Islet of Langerhans (tissue), 1 donor: ENCODE data around the gene CFI.

Experiments
- FAIRE-seq: peaks from one replicate; lab custom pipeline; 2011; peaks lifted over from hg19 to GRCh38; lab: Jason Lieb, UNC

The CFI gene

DNA sequence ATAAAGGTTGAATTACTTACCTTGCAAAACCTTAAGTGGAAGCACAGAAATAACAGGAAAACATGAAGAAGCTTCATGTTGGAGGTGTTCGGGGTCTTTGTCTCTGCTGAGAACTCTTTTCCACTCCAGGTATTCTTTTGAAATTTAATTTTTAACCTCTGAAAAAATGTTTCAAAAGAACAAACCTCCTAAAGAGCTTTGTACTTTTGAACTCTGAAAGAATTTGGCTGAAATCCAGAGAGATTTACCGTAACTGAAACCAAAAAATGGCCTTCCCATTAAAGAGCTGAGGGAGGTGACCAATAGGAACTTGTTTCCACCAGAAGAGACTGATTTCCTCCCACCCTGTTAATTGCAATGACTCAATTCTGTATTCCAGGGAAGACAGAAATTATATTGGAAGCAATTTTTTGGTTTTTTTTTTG is at the start of gene CFI:
TSS of gene CFI (minus strand) at position 105 of the 425 bp plus-strand sequence. CDS start at position 77, 28 bp downstream.
- peak; percentile 89 for FAIRE-seq

DNA sequence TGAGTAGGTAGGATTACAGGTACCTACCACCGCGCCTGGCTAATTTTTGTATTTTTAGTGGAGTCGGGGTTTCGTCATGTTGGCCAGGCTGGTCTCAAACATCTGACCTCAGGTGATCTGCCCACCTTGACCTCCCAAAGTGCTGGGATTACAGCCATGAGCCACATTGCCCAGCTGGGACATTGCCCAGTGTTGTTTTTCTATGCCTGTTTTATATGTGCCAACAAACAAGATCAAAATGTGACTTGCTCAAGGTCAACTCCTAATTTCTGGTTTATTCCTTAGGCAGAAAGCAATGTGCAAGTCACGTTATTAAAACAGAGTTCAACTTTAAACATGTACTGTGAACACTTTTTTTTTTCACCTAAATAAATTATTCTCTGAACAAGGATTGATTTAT is 48.8 kb upstream of the CFI start:
- FAIRE-seq: no peak

DNA sequence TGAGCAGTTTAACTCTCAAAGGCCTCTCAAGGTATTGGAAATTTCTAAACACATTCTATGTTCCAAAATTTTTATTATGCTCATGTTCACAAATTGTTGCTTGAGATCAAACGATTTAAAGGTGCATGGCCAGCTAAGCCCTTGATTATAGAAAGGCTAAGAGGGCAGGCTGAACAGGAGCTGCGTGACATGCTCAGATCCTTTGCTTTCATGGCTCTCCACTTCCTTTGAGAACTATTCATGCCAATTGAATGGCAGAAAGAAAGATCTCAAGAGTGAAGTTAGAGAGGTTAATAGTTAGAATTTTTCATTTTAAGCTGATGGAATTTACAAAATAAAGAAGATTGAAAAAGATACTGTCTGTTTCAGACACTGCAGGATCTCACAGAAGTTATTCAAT is 46.7 kb upstream of the CFI start:
- FAIRE-seq: no peak

DNA sequence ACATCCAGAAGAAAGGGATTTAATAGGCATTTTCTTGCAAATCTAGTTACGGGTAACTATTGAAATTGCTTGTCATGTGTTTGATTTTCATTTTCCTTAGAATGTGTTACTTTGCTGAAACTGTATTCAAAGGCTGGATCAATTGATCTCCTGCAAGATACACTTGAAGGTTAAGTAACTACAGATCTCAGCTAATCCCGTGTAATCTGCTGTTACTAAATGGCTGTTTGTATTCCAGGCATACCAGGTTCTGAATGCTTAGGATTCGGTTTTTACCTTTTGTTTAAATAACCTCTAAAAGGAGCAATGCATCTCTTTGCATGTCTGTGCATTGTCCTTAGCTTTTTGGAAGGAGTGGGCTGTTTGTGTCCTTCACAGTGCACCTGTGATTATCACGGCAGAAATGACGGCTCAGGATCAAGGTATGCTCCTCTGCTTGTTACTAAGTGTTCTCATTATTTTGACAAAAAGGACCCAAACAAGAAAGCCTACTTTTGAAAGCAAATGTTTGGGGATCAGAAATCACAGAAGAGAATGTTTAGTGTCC is 46.2 kb upstream of the CFI start, which contains the start of gene LRIT3:
TSS of gene LRIT3 (plus strand) at position 212 of the 547 bp plus-strand sequence. CDS start at position 307, 95 bp downstream.
- no peak for FAIRE-seq

DNA sequence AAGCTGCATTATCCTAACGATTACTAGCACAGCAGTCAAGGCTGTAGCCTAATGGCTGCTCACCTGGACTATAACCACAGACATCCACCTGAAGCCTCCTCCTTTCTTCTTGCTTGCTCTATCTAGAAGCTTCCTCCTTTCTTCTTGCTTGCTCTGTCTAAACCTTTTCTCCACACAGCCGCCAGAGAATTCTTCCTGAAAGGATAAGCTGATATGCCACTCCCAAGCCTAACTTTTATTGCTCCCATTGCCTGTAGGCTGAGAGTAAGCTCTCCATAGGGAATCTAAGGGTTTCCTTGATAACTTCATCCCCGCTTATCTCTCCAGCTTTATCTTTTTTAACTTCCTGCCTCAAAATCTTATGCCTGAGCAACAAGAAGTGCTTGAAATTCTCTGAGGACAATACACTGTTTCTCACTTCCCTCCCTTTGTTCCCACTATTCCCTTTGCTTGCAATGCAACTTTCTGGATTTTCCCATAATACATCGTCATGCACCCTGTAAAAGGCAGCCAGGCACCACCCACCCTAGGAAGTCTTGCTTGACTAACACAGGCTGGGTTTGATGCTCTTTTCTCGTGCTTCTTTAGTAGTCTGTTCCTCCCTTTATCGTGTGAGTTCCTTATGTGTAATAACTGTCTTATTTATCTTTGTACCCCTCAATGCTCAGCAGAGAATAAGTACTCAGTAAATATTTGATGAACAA is 44.7 kb upstream of the CFI start:
- FAIRE-seq: no peak

DNA sequence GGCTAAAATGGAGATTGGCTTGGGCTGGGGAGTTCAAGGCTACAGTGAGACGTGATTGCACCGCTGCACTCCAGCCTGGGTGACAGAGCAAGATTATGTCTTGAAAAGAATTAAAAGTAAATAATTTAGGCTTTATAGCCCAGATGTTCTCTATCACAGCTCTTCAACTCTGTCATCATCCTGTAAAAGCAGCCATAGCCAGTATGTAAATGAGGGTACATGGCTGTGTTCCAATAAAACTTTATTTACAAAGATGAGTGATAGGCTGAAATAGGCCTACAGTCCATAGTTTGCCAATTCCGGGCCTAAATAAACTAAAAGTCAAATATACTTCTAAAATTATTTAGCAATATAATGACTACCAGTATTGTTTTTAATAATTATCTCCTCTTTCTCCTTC is 35.2 kb upstream of the CFI start:
- FAIRE-seq: no peak

DNA sequence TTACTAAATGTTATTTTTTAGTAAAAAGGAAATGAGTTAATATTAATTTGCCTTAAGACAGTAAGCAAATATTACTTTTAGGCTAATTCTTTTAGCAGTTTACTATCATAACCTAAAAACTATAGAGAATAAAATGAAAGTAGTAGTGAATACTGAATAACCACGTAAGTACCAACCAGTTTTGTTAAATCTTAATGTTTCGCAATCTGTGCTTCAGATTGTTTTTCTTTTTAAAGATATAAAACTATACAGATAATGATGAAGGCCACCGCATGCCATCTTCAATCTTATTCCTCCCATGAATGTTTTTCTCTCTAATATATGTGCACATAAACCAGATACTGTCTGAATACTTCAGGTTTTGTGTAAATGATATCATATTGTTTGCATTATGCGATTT is 32.0 kb upstream of the CFI start:
- no peak for FAIRE-seq

DNA sequence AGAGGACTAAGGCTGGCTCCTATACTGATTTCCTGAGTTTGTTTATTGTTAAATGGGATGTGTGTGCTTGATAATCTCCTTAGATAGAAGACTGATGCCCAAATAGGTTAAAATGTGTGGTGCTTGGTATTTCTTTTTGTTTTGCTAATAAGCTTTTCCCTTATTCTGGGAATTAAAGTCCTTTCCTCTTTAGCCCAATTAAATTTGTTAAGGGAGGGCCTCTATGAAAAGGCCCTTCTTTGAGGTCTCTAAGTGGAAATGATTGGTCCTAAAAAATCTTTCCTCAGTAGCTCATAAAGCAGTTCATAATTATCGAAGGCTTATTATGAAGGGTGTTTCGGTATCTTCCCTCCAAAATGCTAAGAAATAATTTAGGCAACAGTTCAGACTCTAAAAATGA is 25.9 kb upstream of the CFI start, which contains the start of gene RRH:
TSS of gene RRH (plus strand) at position 301 of the 400 bp plus-strand sequence. CDS start at position 357, 56 bp downstream.
- FAIRE-seq: no peak

DNA sequence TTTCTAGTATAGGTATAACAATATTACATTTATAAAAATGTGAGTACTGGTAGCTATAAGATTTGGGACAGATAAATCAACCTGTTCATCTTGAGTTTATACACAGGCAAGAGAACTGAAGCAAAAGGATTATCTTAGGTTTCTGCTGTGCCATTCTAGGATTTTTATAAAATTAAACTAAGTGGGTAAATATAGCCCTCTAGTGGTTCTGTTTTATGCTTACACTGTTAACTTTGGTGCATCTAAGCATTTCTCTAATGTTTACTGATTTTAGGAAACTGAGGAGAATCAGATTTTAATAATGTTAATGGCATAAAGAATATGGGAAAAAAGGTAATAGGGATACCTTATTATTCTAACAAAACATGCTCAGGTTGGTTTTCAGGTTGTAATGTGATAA is 24.9 kb upstream of the CFI start:
- peak; percentile 92 for FAIRE-seq

DNA sequence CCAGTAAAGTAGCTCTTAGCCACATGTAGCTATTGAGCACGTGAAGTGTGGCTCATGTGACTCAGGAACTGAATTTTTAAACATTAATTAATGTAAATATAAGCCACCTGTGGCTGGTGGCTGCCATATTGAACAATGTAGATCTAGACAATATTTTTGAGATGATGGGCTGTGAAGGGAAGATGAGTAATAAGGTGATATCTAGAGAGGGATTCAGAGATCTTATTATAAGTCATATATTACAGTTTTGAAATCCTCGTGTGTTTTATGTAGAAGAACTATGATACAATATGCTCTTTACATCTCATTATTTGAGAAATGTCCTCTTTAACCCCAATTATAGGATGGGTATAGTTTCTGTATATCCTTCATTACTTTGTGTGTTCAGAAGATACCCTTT is 19.4 kb upstream of the CFI start:
- no peak for FAIRE-seq

DNA sequence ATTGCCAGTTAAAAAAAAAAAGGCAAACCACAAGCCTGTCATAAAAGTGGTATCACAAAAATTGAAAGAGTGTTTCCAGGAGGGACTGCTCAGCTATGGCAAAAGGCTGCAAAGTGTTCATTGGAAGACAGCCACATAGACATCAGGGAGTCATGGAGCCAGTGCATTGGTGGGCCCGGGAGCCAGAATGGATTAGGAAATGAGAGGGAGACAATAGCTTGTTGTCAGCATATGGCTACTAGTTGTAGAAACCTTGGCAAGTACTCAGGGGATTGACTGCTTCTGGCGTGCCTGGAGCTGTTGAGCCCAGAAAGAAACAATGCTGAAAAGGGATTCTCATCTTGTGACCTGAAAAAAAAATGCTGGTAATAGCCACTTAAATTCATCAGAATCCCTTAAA is 18.8 kb upstream of the CFI start:
- FAIRE-seq: no peak

DNA sequence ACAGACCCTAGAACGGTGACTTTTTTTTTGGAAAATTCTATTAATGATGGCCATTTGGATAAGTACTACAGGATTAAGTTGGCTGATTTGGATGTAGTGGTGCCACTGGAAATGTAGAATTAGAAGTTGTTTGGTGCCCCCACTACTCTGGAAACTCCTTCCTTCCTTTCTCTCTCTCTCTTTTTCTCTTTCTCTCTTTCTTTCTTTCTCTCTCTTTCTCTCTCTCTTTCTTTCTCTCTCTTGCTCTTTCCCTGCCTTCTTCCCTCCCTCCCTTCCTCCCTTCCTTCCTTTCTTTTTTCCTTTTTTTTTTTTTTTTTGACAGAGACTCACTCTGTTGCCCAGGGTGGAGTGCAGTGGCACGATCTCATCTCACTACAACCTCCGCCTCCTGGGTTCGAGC is 16.5 kb upstream of the CFI start:
- no peak for FAIRE-seq

DNA sequence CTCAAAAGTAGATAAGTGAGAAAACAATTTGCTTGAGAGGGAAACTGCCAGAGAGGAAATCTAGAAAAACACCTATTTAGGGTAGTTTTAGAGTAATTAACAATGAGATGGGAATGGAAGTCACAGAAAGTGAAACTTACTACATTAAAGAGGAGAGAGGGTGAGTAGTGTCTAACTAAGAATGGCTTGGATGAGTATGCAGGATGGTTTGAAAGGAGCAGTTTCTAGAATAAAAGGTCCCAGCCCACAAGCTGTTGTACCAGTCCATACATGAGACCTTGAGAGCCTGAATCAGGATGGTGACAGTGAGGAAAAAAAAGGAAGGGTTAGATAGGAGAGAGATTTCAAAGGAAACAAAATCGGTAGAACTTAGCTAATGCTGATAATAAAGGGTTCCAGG is 15.1 kb upstream of the CFI start:
- no peak for FAIRE-seq

DNA sequence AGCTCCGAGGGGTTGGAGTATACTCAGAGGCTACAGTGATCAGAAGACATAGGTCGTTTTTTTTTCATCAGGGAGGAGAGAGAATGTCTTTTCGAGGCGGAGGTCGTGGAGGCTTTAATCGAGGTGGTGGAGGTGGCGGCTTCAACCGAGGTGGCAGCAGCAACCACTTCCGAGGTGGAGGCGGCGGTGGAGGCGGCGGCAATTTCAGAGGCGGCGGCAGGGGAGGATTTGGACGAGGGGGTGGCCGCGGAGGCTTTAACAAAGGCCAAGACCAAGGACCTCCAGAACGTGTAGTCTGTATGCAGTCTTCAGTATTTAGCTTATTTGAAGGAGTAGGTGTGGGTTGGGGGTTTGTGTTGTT is 14.3 kb upstream of the CFI start:
- no peak for FAIRE-seq

DNA sequence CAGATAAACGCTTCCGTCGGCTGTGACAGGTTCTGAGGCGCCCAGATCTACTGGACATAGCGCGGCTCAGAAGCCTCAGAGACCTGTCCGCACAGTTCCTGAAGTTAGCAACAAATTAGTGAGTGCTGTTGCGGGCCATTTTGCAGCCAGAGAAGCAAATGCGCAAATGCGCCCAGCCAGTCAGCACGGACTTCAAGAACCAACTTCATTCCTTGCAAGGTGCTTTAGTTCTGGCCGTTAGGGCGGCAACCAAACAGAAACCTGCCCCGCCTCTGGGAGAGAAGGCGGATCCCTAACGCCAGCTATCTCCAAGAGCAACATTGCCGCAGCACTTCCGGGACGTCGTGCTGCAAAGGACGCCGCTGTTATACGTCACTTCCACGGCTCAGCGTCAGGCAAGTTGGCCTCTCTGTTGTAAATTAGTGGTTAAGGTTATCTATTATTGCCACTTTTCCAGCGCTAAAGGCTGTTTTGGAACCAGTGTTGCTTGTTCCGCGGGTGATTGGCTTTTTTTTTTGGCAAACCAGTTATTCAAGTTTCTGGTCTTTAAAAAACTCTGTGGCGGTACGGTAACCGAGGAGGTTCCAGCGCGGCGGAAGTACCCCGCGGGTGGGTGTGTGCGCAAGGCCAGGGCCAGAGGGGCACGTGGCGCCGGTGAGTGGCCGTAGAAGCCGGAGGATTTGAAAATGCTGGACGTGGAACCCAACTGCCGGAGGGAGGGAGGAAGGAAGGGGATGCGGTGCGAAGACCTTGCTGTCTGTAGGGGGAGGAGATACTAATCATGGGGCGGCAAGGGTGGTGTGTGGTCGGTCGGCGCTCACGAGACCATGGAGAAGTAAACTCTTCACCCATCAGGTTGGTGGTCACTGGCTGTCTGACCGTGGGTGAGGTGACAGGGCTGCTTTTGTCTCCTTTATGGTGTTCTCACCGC is 13.6 kb upstream of the CFI start, which contains the start of gene GAR1:
TSS of gene GAR1 (plus strand) at position 612 of the 931 bp plus-strand sequence. CDS start 403 bp downstream, outside the sequence.
- peak; percentile 92 for FAIRE-seq

DNA sequence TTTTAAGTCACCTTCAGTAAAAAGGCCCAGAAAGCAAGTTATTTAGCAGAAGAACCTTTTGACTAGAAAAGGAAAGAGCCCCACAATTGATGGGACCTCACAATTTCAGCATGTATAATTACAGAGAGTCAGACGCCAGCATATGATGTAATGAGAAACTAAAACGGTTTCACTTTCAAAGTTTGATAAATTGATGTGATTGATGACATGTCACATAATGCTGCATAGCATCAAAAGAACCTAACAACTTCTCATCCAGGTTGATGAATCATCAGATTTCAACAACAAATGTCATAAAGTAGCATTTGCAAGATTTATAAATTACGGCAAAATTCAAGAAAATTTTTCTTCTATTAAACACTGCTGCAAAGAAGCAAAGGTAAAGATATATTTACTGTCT is 9.9 kb upstream of the CFI start:
- no peak for FAIRE-seq

DNA sequence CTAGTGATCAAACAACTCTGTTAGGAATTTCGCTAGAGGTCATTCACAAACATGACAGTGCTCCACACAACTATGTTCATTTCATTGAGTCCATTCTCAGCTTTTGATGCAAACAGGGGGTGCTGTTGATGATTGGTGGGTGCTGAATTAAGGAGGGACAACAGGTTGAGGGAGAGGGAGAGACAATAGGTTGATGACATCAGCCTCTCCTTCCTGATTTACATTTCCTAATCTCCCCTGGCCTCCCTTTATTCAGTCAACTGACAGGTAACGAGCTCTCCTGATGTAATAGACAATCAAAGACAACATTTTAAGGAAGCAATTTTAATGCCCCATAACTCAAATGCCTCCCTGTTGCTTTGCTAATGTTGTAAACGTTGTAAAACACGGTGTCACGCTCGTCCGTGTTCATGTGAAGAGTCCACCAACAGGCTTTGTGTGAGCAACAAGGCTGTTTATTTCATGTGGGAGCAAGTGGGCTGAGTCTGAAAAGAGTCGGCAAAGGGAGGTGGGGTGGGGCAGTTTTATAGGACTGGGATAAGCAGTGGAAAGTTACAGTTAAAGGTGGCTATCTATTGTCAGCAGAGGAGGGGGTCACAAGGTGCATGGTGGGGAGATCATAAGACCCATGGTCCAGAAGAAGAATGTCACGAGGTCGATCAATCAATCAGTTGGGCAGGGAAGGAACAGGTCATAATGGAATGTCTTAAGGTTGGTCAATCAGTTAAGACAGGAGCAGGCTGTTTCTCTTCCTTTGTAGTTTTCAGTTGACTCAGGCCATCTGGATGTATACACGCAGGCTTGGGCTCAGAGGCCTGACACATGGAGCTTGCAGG is 9.0 kb upstream of the CFI start:
- FAIRE-seq: no peak

DNA sequence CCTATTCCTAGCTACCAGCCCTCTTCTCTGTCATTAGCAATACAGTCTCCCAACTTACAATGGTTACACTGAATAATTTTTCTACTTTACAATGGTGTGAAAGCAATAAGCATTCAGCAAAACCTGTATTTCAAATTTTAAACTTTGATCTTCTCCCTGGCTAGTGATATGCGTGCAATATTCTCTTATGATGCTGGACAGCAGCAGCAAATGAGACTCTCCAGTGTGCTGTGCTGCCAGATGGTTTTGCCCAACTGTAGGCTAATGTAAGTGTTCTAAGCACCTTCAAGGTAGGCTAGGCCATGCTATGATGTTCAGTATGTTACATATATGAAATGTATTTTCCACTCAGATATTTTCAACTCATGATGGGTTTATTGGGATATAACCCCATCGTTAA is 7.9 kb upstream of the CFI start:
- no peak for FAIRE-seq

DNA sequence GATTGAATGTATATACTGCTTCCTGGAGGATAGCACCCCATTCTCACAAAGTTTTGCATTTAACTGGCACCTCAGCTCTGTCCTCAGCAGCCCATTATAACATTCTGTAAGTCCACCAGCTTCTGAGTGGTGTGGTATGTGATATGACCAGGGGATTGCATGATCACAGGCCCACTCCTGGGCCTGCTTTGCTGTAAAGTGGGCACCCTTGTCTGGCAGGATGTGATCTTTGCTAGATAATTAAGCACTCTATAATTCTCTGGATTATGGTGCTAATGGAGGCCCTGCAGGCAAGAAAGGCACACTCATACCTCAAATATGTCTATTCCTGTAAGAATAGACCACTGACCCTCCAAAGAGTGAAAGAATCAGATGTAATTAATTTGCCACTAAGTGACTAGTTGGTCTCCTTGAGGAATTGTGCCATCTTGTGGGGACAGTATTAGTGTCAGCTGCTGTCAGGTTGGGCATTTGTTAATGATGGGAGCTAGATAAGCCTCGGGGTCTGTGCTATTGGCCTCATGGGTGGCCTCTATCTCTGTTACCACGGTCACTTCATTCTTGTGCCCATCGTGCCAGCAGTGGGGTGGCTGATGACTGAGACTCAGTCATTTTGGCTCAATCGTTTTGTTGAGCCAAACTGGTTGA is 2.2 kb upstream of the CFI start:
- peak; percentile 82 for FAIRE-seq

DNA sequence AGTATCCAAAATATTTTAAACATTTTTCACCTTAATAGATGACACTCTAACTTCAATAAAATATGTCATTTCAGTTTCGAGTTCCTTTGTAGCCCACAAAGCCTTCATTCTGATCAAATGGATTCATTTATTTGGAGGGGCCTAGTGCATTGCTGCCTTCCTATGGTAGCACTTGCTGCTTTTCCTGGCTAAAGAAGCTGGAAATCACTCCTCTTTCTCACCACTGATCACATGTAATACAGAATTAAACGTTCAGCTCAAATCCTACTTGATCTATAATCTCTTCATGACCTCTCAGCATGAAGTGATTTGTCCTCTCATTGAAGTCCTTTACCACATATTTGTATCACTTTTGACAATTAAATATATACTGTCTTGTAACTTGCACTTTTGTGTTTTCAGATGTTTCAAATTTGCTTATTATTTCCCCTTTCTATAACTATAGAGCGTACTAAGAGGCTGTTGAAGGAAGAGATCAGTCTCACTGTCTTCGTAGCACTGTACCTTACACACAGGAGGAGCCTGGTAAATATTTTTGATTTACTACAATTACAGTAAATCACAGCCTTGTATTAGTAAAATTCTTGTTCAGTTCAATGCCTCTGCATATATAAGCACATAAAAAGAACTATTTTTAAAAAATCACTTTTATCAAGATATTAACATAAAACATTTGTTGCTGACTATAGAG is 555 bp downstream of the CFI start:
- FAIRE-seq: peak; percentile 13

DNA sequence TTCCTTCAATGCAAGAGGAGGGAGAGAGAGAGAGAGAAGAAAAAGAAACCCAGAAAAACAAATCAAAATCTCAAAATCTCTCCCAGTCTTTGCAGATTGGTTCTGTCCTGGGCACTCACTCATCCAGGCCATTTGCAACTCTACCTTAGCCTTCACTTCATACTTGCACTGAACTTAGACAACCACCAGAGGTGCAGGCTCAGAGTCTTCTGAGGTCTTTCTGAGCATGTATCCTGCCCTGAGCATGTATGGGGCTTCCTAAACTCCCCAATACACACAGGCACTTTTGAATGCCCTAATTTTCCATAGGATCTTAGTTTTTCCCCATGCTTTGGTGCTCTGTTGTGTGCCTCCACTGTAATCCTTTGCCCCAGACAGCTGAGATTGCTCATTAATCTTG is 2.9 kb downstream of the CFI start:
- FAIRE-seq: no peak
